HG03280 (cell line): ENCODE data around the gene ADARB1.
"Not testable (repeated sequence)": the region's sequence is repeated elsewhere in the genome, so short reads cannot be mapped to it uniquely, and the experiment has no call there.

ENCODE experiments used
- ATAC-seq: cut with Tn5 transposase; IDR thresholded peaks from one replicate; pipeline ENCODE4 v1.9.1; 2021; ENCODE audit warnings: mild to moderate bottlenecking, moderate library complexity; ENCODE audit not compliant: unreplicated experiment

ADARB1 gene, protein sequence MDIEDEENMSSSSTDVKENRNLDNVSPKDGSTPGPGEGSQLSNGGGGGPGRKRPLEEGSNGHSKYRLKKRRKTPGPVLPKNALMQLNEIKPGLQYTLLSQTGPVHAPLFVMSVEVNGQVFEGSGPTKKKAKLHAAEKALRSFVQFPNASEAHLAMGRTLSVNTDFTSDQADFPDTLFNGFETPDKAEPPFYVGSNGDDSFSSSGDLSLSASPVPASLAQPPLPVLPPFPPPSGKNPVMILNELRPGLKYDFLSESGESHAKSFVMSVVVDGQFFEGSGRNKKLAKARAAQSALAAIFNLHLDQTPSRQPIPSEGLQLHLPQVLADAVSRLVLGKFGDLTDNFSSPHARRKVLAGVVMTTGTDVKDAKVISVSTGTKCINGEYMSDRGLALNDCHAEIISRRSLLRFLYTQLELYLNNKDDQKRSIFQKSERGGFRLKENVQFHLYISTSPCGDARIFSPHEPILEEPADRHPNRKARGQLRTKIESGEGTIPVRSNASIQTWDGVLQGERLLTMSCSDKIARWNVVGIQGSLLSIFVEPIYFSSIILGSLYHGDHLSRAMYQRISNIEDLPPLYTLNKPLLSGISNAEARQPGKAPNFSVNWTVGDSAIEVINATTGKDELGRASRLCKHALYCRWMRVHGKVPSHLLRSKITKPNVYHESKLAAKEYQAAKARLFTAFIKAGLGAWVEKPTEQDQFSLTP

DNA sequence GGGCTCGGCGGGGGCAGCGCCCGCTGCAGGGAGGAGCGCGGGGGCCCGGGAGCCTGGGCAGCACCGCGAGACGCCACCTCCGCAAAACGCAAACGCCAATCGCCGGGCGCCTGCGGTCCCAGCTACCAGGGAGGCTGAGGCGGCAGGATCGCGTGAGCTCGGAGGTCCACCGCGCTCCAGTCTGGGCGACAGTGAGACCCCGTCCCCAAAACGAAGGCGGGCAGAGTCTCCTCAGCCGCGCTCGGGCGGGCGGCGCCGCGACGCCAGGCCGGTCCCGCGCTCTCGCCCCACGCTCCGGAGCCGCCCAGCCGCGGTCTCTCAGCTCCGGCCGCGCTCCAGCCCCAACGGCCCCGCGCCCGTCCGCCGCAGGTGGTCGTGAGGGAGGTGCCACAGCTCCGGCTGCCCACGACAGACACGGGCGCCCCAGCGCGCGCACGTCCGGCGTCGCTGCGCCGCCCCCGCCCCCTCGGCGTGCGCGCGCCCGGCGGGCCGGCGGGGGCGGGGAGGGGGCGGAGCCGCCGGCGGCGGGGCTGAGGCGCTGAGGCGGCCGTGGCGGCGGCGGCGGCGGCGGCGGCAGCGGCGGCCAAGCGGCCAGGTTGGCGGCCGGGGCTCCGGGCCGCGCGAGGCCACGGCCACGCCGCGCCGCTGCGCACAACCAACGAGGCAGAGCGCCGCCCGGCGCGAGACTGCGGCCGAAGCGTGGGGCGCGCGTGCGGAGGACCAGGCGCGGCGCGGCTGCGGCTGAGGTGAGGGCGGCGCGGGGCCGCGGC is at the start of gene ADARB1:
Gene ADARB1 (plus strand): TSS at position 533 of the 770 bp plus-strand sequence. CDS start 97,077 bp downstream, outside the sequence.
- no peak for ATAC-seq

DNA sequence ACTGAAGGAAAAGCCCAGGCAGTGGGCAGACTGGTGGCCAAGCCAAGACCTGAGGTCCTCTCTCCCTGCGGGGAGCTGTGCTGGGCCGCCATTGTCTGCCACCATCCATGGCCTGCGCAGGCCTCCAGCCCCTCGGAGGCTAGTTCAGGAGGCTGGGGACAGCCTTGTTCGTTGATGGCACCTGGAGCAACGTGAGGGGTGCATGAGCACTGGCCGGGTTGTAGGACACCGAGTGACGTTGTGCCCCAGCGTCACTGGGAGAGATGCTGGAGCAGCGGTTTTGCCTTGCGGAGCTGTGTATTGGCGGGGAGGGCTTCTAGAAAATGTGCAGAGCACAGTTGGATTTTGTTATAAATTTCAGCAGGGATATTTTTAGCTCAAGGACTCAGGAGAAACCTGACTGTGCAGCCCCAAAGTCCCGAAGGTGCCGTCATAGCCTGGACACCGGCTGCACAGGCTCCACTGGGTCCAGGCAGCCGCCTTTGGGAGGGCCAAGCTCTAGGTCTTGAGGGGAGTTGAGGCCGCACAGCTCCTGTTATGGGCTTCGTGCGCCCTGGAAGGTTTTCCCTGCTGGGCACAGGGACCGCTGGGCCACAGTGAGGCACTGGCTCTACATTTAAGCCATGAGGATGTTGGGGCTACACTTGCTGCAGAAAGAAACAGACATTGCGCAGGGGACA is 48.2 kb upstream of the ADARB1 start:
- ATAC-seq: no peak

DNA sequence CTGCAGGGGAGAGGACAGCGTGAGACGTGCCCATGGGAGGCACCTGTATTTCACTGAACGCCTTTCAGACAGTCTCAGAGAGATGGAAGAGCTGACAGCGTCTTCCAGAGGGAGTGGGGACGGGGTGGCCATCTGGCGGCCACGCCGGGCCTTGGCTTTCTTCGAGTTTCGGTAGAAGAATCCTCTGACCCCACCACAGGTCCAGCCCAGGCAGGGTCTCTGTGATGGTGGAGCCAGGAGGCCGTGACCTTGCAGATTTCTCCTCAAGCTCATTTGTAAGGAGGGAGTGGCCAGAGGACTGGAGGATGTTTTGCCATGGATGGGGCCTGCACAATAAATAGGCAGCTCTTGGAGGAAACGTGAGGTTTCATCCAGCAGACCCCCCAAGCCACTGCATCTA is 47.6 kb upstream of the ADARB1 start:
- ATAC-seq: no peak

DNA sequence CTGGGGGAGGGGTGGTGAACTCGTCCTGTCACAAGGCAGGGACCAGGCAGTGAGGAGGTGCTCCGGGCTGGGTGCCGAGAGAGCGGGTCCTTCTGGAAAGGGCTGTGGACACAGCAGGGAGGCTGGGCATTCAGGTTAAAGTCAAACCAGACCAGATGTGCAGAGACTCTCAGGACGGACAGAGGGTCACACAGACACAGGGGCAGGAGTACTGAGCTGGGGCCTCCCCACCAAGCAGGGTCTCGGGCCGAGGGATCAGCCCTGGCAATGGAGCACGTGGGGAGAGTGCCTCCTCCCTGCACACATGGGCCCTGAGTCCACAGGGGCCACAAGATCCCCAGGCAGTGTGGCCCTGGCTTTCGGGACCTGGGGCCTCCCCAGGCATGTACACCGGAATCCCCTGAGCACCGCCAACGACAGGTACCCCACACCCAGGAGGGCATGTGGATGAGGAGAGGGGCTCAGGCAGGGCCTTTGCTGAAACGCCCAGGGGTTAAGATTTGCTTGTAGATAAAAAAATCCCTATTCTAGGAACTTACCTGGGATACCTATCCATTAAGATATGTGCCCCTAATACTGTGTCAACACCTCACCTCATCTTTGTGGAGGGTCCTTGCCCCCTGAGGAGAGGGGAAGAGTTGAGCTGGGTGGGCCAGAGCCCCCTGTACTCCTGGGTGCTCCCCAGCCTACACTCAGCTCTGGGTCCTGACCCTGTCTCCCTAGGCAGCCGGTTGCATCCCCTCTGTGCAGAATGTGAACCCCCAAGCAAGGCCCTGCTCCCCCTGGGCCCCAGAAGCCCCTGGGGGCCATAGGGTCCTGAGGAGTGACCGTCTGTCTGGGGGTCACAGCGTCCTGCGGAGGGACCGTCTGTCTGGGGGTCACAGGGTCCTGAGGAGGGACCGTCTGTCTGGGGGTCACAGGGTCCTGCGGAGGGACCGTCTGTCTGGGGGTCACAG is 46.9 kb upstream of the ADARB1 start:
- ATAC-seq: no peak

DNA sequence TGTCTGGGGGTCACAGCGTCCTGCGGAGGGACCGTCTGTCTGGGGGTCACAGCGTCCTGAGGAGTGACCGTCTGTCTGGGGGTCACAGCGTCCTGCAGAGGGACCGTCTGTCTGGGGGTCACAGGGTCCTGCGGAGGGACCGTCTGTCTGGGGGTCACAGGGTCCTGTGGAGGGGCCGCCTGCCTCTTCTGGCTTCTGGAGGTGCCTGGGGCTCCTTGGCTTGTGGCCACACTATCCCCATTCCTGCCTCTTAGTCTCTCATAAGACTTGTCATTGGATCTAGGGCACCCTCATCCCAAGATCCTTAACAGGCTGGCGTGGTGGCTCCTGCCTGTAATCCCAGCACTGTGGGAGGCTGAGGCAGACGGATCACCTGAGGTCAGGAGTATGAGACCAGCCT is 45.7 kb upstream of the ADARB1 start:
- not testable (repeated sequence) for ATAC-seq

DNA sequence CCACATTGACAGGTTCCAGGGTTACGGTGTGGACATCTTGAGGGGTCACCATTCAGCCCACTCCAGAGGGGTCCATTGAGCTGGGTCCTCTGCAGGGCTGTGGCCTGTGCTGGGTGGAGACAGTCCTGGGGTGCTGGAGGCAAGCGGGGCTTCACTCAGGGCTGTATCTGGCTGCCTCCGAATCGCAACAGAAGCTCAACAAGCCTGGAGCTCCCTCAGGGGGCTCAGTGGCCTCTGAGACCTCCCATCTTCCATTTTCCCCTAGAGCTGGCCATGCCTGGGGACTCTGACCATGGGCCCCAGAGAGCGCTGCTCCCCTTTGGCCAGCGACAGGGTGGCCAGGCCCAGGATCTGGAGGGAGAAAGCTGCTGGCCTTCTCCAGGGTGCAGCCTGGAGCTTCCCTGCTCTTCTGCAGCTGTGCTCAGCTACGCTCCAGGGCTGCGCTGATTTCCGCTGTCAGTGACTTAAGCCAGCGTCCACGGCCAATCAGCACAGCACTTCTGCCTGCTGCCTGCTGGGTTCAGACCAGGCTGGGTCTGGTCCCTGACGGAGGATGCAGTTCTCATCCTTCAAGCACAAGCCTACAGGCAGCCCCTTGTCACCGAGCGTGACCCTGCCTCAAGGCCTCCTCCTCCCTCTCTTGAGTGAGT is 45.0 kb upstream of the ADARB1 start:
- no peak for ATAC-seq

DNA sequence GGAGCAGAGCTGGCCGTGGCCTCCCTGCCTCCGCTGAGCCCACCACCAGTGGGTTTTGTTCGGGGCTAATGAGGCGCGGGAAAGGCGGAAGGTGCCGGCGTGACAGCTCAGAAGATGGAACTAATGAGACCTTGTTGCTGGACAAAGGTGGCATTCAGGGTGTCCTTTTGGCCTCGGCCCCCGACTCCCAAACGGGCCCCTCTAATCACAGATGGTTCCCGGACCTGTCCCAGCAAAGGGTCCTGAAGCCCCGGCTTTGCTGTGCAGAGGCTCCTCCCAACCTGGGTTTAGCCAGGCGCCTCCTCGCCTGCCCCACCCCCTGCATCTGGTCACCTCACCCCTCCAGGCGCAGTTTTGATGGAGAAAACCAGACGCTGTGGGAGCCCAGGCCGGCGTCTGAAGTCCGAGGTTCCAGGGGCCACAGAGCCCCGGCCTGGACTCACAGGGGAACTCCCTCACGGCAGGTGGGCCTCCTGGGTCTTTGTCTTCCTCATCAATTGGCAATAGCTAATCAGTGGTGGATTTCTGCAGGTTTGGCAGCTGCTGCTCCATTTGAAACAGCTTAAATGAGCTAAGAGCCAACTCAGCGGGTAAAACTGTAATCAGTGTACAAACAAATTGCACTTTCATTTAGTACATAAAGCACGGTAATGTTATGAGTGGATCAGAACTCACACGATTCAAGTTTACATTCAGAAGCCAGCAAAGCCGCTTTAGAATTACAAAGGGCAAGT is 44.3 kb upstream of the ADARB1 start:
- no peak for ATAC-seq

DNA sequence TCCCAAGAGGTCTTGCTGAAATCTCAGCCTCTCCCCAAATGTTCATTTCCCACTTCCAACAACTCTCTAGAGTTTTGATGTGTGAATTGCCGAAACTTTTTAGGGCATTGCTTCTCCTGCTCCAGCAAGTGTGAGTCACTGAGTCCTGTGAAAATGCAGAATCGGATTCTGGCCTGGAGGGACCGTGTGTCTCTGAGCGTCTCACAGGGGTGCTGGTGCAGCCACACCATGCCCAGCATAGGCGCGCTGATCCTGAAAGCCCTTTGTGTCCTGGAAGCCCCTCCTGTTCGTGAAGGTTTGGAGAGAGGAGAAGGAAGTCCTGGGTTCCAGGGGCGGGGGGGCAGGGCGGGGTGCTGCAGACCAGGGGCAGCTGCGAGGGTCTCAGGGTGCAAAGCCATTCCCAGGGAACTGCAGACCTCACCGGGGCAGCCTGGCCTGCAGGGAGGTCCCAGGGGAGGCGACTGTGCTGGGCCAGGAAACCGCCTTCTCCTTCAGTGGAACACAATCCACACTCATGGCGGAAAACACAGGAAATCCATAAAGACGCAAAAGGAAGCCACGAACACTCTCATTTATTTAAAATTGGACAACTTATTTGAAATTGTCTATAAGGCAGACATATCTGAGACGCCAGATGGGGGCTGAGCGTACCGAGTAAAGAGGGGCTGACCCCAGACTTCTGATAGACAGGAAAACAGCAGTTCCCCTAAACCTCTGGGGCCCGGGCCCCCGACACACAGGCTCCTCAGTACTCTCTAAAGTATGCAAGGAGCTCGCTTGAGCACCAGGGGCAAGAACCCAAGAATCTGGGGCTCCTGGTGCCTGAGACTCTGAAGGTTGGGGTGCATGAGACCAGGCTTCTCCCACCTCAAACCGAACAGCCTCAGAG is 43.5 kb upstream of the ADARB1 start:
- ATAC-seq: no peak

DNA sequence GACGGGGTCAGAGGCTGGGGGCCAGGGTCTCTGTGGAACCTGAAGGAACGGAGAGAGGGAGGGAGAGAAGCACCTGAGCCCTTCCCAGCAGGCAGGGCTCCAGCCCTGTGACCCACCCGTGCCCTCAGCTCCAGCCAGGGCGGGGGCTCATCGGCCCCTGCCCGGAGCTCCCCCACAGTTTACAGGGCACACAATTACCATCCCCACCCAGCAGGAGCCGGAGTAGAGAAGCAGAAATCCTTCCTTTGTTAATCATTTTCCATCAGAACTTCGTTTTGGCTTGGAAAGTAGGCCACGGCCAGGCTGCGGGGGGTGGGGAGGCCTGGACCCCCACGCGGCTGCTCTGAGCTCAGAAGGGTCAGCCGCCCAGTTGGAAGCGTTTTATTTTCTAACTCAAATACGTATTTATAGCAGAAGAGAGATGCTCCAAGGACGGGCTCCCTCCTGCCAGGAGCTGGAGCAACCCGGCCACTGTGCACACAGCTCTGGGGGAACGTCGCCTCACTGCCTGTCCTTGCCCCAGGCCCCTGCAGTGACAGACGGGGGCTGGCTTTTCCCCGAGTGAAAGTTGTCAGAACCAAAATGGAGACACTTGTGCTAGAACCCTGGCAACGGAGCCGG is 42.7 kb upstream of the ADARB1 start:
- no peak for ATAC-seq

DNA sequence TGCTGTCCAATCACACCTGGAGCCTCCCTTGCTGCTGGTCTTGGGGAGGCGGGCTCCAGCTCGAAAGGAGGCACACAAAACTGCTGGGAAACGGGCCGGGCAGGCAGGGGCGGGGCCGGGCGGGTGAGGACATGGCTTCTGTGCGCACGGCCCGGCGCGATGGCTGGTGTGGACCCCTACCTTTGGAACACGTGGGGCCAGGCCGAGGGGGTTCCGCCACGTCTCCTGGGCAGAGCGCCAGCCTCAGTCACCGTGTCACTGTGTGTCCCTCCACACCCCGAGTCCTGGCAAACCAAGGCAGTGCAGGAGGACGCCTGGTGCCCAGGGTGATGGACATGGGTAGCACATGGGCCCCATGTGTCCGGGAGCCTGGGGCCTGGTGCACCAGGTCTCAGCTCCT is 42.0 kb upstream of the ADARB1 start:
- no peak for ATAC-seq

DNA sequence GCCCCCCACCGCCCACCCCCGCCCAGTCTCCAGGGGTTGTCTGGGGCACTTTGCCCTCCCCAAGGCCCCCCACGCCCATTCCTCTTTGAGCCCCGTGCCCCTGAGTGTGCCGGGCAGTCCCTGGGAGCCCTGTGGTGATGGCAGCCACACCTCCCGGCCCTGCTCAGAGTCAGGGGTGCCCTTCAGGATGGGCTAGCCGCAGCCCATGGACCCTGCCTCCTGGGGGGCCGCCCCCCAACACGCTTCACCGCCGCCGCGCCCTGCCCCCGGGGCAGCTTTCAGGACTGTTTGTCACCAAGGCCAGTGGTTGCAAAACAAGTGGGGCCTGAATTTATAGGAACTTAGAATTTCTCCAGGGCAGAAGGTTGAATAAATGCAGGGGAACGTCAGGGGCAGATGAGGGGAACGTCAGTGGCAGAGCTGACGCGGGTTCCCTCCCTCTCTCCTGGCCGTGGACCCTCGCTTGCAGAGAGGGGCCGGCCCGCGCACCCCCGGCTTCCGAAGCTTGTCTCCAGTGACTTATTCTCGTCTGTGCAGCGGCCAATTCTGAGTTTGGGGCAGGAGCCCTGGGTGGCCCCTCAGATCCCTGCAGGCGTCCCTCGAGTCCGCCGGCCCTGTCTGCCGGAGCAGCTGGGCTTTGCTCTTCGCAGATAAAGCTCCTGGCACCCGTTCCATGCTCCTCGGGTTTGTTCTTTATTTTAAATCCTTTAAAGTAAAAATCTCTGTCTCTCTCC is 41.2 kb upstream of the ADARB1 start:
- ATAC-seq: no peak

DNA sequence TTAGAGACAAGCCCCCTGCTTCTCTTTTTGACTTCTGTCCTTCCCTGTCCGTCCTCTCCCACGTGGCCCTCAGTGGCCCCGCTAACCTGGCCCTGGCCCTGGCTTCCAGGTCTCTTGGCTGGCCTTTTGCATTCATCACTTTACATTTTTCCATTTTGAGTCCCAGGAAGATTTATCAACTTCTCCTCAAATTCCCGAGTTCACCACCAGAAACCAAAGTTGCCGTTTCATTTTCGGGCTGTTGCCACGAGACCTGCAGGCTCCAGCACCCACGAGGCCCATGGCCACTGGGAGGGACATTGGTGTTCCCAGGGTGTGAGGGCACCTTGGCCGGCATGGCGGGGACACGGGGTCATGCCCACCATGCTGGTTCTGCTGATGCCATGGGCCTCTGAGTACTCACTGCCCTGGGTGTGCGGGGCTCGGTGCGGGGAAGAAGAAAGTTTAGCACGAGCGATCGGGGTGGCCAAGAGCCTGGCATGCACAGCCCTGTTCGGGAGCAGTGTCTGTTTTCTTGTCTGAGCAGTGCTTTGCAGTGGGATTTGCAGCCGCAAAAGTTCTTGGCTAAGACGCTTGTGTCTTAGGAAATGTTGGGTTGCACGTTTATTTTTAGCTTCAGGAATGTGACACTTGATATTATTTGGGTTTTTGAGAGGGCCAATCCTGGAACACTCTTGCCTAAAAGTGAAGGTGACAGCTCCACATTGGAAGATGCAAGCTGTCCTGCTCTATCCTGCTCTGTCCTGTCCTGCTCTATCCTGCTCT is 40.4 kb upstream of the ADARB1 start:
- ATAC-seq: no peak

DNA sequence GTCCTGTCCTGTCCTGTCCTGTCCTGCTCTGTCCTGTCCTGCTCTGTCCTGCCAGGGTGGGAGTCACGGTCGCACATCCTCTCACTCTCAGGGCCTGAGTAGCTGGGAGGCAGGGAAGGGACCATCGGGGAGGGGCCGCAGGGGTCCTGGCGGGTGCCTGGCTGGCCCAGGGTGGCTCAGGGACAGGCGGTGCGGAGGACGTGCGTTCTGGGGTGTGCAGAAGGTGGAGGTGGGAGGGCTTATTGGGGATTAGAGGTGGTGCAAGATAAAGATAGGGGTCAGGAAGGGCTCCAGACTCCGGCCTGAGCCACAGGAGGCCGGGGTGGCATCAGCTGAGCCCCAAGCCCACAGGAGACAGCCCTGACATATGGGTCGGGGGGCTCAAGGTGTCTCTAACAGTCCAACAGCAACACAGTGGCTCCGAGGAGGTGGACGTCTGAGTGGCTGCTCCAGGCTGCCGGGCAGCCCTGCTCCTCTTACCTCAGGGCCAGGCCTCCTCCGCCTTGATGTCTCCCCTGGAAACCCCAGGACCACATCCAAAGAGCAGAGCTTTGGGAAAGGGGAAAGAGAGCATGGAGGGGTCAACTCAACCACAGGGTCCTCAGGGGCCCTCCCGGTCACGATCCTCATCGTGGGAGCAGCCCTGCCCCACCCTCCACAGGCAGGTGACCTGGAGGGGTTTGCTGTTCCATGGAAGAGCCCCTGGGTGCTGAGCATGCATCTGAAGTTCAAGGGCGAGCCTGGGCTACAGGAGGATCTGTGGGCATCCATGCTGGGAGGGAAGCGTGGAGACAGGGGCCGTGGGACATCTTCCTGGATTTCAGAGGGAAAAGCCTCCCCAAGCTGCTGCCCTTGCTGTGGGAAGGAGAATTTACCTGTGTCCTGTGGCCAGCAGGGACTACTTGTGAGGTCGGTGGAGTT is 39.6 kb upstream of the ADARB1 start:
- no peak for ATAC-seq

DNA sequence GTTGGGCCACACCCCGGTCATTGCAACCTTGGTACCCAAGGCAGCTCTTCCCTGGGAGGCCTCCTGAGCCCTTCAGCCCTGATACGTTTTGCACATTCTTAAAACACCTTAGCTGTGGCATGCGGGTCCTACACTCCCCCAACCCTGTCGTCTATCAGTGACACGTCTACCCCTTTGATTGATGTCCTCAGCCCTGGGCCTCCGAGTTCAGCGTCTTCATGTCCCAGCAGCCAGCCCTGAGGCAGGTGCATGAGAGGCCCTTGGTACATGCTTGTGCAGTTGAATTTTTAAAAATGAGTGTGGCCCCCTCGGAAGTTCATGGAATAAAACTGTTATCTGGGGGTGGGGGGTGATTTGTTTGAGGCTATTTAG is 38.9 kb upstream of the ADARB1 start:
- no peak for ATAC-seq

DNA sequence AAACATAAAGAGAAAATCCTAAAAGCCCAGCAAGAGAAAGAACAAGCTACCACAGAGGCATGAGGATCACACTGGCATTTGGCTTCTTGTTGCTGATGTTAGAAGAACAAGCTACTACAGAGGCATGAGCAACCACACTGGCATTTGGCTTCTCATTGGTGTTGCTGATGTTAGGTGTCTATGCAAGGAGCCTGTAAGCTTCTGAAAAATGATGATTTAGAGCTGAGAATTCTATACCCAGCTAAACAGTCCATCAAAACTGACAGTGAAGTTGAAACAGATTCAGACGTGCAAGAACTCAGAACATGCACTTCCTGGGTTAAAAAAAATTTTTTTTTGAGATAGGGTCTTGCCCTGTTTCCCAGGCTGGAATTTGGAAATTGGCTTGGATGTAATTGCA is 37.8 kb upstream of the ADARB1 start:
- ATAC-seq: no peak
